Panc1 (cell line): ENCODE data around the gene ATP5PB. TPM values are rescaled to one million over a fixed set of nuclear protein-coding genes. Genes with fewer than 3 reads are reported as not detected.

ENCODE experiments used
- ATAC-seq: fragments of 200-7000 bp; cut with Tn5 transposase; 2 replicates; pipeline ENCODE4 v1.9.1; 2020; ENCODE audit warnings: mild to moderate bottlenecking, moderate library complexity
- BruUV-seq: library from RNA; stranded (reverse); fragments of 400-500 nt; replicated peaks from 2 replicates; lab custom pipeline; 2021; lab: Mats Ljungman, UMichigan
- CTCF ChIA-PET: fragments of 300-600 bp; sonication (Branson Sonifier 250); formaldehyde crosslinking; loops from one replicate; lab custom pipeline; 2022; ENCODE audit warnings: antibody characterized with exemption; lab: Charles Lee
- POLR2A ChIA-PET: fragments of 300-600 bp; sonication (Branson Sonifier 250); formaldehyde crosslinking; loops from one replicate; lab custom pipeline; 2022; ENCODE audit warnings: antibody characterized with exemption; lab: Charles Lee
- DNase-seq: peaks from one replicate; pipeline ENCODE4 v3.0.0-alpha.2; 2010; ENCODE audit warnings: low read depth, low spot score
- H3K27ac ChIP-seq: 2 replicates; pipeline ENCODE4 v1.5.1; 2011; ENCODE audit warnings: mild to moderate bottlenecking, low read length, inconsistent platforms
- H3K27me3 ChIP-seq: fragments of 200-500 bp; sonication (Bioruptor generic); 2 replicates; pipeline ENCODE4 v1.6.0; 2014; ENCODE audit warnings: low read length, inconsistent platforms; ENCODE audit not compliant: control insufficient read depth, insufficient read depth
- H3K36me3 ChIP-seq: fragments of 200-500 bp; sonication (Bioruptor generic); 2 replicates; pipeline ENCODE4 v1.5.1; 2014; ENCODE audit warnings: inconsistent platforms, mild to moderate bottlenecking, low read length, moderate library complexity; ENCODE audit not compliant: control insufficient read depth, insufficient read depth
- H3K4me1 ChIP-seq: 2 replicates; pipeline ENCODE4 v1.5.1; 2011; ENCODE audit warnings: inconsistent platforms, mild to moderate bottlenecking, low read length, moderate library complexity; ENCODE audit not compliant: control insufficient read depth, insufficient read depth
- H3K4me3 ChIP-seq, 2 experiments: 2 replicates each; pipeline ENCODE4 v1.5.1; 2011 to 2012; ENCODE audit warnings: low read depth in 2 of 2, low read length in 2 of 2, mild to moderate bottlenecking in 2 of 2, inconsistent platforms in 1 of 2, moderate library complexity in 1 of 2
- H3K9me3 ChIP-seq: fragments of 200-500 bp; sonication (Bioruptor generic); 2 replicates; pipeline ENCODE4 v1.5.1; 2014; ENCODE audit warnings: low read depth, mild to moderate bottlenecking, inconsistent platforms, low read length, moderate library complexity; ENCODE audit not compliant: control insufficient read depth, insufficient read depth
- POLR2AphosphoS5 ChIP-seq: IDR thresholded peaks from 2 replicates; pipeline ENCODE4 v1.6.1; 2012; ENCODE audit warnings: mild to moderate bottlenecking, low read depth, low read length, moderate library complexity
- SIN3A ChIP-seq: IDR thresholded peaks from 2 replicates; pipeline ENCODE4 v1.6.1; 2012; ENCODE audit warnings: low read depth, mild to moderate bottlenecking, low read length, moderate library complexity, borderline replicate concordance; ENCODE audit not compliant: insufficient read depth
- TCF7L2 ChIP-seq: IDR thresholded peaks from 2 replicates; pipeline ENCODE4 v1.6.1; 2011; ENCODE audit warnings: mild to moderate bottlenecking, low read depth, low read length, inconsistent platforms
- in situ Hi-C: cut with HindIII; loops from 2 replicates; pipeline ENCODE4 v1.10.0; 2016; ENCODE audit warnings: low sequenced_read_pairs, low pct_unique_long_range_greater_than_20kb
- intact Hi-C: fragments of 100-400 bp; cut with micrococcal nuclease; formaldehyde crosslinking; loops from one replicate; pipeline ENCODE4 v1.10.0; 2022; ENCODE audit not compliant: unreplicated experiment
- total RNA-seq: library from RNA; stranded (reverse); gene quantifications from one replicate; pipeline ENCODE4 v1.2.1, GENCODE V29; 2021; ENCODE audit not compliant: unreplicated experiment
- TF ChIP-seq, protein P1 (sequence below): fragments of 450-650 bp; IDR thresholded peaks from 2 replicates; pipeline ENCODE4 v1.5.1; 2017; ENCODE audit warnings: mild to moderate bottlenecking
- TF ChIP-seq, protein P2 (sequence below), 2 experiments: IDR thresholded peaks; 2 replicates each; pipeline ENCODE4 v1.6.1; 2011 to 2012; ENCODE audit warnings: low read depth in 2 of 2, control low read depth in 1 of 2, low read length in 1 of 2, mild to moderate bottlenecking in 1 of 2, moderate library complexity in 1 of 2; ENCODE audit not compliant: insufficient read depth in 1 of 2

Gene ATP5PB
- total RNA-seq, 1 experiment from 2014 or later = 178 TPM

DNA sequence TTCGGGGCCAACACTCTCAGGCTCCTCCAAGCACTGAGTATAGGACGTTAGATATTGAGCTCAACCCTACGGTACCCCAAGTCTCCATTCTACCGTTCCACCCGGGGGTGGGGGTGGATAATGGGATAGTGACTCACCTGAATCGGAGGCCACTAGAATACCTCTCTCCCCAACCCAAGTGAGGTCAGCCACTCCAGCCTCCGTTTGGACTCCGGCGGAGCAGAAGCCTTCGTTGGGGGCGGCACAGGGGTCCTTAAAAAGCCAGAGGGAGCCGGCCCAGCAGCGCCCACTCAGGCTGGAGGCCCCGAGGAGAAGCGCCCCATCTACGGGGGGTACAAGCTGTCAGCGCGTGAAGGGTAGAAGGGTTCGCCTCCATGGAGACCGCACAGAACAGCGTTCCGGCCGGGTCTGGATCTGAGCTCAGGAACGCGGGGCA, 764 bp upstream of the ATP5PB start:
- BruUV-seq = no TSS peak
- intact Hi-C loops = no loop called here
- DNase-seq = no peak

DNA sequence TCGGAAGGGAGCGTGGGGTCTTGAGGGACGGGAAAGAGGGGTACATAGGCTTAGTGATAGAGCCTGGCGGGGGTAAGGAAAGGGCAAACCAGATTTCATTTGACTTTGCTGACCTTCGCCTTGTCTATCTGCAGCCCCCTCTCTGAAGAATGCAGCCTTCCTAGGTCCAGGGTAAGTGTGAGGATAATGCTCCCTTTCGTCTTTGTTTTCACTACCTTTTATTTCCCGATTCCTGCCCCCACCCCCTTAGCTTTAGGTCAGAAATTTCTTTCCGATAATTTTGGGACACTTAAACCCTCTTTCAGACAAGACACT, 396 bp downstream of the ATP5PB start:
- POLR2A ChIA-PET = no interaction called here
- in situ Hi-C loops (no loop called here), intact Hi-C loops (no loop called here)
- Histone ChIP-seq H3K27ac (peak overlapping the region; percentile 94), H3K27me3 (no peaks in the 10 kb centered on the region), H3K9me3 (no peaks in the 10 kb centered on the region), H3K36me3 (peaks cover 31% of the 10 kb centered on the region), H3K4me1 (peaks cover 22% of the 10 kb centered on the region), H3K4me3 (peak overlapping the region; percentile 94 to 97)
- ATAC-seq = no peak
- BruUV-seq = no TSS peak
- DNase-seq = no peak
- TF ChIP-seq SIN3A = no peak
- TF ChIP-seq, protein P1, sequence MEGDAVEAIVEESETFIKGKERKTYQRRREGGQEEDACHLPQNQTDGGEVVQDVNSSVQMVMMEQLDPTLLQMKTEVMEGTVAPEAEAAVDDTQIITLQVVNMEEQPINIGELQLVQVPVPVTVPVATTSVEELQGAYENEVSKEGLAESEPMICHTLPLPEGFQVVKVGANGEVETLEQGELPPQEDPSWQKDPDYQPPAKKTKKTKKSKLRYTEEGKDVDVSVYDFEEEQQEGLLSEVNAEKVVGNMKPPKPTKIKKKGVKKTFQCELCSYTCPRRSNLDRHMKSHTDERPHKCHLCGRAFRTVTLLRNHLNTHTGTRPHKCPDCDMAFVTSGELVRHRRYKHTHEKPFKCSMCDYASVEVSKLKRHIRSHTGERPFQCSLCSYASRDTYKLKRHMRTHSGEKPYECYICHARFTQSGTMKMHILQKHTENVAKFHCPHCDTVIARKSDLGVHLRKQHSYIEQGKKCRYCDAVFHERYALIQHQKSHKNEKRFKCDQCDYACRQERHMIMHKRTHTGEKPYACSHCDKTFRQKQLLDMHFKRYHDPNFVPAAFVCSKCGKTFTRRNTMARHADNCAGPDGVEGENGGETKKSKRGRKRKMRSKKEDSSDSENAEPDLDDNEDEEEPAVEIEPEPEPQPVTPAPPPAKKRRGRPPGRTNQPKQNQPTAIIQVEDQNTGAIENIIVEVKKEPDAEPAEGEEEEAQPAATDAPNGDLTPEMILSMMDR = no peak
- no peak for TF ChIP-seq POLR2AphosphoS5
- TF ChIP-seq TCF7L2 = no peak
- TF ChIP-seq, protein P2, sequence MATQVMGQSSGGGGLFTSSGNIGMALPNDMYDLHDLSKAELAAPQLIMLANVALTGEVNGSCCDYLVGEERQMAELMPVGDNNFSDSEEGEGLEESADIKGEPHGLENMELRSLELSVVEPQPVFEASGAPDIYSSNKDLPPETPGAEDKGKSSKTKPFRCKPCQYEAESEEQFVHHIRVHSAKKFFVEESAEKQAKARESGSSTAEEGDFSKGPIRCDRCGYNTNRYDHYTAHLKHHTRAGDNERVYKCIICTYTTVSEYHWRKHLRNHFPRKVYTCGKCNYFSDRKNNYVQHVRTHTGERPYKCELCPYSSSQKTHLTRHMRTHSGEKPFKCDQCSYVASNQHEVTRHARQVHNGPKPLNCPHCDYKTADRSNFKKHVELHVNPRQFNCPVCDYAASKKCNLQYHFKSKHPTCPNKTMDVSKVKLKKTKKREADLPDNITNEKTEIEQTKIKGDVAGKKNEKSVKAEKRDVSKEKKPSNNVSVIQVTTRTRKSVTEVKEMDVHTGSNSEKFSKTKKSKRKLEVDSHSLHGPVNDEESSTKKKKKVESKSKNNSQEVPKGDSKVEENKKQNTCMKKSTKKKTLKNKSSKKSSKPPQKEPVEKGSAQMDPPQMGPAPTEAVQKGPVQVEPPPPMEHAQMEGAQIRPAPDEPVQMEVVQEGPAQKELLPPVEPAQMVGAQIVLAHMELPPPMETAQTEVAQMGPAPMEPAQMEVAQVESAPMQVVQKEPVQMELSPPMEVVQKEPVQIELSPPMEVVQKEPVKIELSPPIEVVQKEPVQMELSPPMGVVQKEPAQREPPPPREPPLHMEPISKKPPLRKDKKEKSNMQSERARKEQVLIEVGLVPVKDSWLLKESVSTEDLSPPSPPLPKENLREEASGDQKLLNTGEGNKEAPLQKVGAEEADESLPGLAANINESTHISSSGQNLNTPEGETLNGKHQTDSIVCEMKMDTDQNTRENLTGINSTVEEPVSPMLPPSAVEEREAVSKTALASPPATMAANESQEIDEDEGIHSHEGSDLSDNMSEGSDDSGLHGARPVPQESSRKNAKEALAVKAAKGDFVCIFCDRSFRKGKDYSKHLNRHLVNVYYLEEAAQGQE (IDR thresholded peaks at IDR 0.05; ENCODE audit: insufficient read depth in 1 of 2, low read depth in 2 of 2, low read length in 1 of 2) = no peak
- CTCF ChIA-PET = no interaction called here

More for the DNA sequence above, 764 bp upstream of the ATP5PB start:
- TF ChIP-seq, protein P2 (IDR thresholded peaks at IDR 0.05; ENCODE audit: insufficient read depth in 1 of 2, low read depth in 2 of 2, low read length in 1 of 2) = no peak
- TF ChIP-seq TCF7L2 (no peak), SIN3A (no peak), POLR2AphosphoS5 (no peak)
- TF ChIP-seq, protein P1 = no peak
- ATAC-seq = peak; percentile 11; the same call in 1 of the 2 replicates
- ChIA-PET POLR2A (interaction anchor here (0.6 kb wide), 1 partner anchor 303 kb away, joined by 13 read pairs; no protein-coding TSS in a partner anchor), CTCF (no interaction called here)
- peaks cover 34% of the 10 kb centered on the region for H3K36me3 ChIP-seq
- no peaks in the 10 kb centered on the region for H3K27me3 ChIP-seq
- peaks cover 22% of the 10 kb centered on the region for H3K4me1 ChIP-seq
- peak overlapping the region; percentile 94 to 97 for H3K4me3 ChIP-seq
- H3K27ac ChIP-seq = peak overlapping the region; percentile 94
- H3K9me3 ChIP-seq = no peaks in the 10 kb centered on the region
- in situ Hi-C loops = no loop called here
